ENCODE results near the gene LAMB1.
A peak's percentile ranks its signal among the peaks of the same experiment; 100 is the strongest.
"Not testable (repeated sequence)": the region's sequence is repeated elsewhere in the genome, so short reads cannot be mapped to it uniquely, and the experiment has no call there.

The LAMB1 gene

GRCh38 chr7:107971613-107972012 is 31.3 kb downstream of the LAMB1 start:
- DNase-seq (ENCODE audit: low spot score): no peak

GRCh38 chr7:107971100-107971499 is 31.9 kb downstream of the LAMB1 start:
- DNase-seq (ENCODE audit: low spot score): no peak

DNA sequence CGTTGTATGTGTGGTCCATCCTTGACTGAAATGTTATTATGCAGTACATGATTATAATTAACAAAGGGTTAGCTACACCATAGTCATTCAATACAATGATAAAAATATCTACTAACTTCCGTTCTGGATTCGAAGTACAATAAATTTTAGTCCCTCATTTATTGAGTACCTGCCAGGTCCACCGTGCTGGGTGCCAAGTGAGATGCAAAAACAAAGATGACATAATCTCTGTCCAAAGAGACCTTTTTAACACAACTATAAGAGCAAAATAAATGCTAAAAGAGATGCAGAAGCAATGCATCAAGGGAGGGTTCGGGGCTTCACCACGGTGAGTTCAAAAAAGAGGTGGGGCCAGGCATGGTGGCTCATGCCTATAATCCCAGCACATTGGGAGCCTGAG is 33.1 kb downstream of the LAMB1 start:
- no peak for DNase-seq (ENCODE audit: low spot score)

- DNase-seq (ENCODE audit: low spot score): no peak
These were observed 34.5 kb downstream of the LAMB1 start for GRCh38 chr7:107968449-107968848.

GRCh38 chr7:107967420-107967819 is 35.5 kb downstream of the LAMB1 start:
- no peak for DNase-seq (ENCODE audit: low spot score)

DNA sequence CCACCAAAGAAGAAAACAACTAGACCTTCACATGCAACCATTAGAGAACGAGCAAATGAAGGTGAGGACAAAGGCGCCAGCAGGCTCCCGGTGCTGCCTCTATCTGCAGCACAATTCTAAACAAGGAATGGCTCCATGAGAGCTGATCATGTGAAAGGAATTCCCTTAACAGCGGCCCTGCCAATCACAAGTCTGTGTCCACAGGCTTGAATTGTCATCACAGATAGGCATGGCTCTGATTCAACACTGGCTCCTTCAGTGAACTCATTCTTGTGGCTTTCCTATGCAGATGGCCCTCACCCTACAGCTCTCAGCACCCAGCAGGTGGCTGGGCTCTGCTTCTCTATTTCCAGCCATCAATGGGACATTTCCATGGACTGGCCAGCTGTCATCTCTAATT is 36.2 kb downstream of the LAMB1 start:
- no peak for DNase-seq (ENCODE audit: low spot score)

GRCh38 chr7:107964510-107964909 is 38.5 kb downstream of the LAMB1 start:
- no peak for DNase-seq (ENCODE audit: low spot score)

DNA sequence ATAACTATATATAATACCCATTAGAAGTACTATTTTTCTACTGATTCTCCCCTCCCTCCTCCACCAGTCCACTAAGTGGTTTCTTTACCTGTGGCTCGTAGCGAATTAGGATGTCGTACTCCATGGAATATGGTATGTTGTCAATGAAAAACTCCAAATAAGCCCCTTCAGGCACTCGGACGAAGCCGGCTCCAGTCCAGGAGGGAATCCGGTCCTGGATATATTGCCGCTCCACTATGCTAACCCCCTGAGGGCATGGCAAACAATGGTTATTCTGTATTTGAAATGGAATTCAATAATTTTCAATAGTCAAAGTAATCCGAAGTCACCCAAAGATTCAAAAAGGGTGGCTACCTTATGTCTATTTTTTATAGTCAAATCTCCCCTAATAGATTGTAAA is 40.1 kb downstream of the LAMB1 start:
- DNase-seq (ENCODE audit: low spot score): no peak

- no peak for DNase-seq (ENCODE audit: low spot score)
These were observed 41.6 kb downstream of the LAMB1 start for GRCh38 chr7:107961405-107961804.

DNA sequence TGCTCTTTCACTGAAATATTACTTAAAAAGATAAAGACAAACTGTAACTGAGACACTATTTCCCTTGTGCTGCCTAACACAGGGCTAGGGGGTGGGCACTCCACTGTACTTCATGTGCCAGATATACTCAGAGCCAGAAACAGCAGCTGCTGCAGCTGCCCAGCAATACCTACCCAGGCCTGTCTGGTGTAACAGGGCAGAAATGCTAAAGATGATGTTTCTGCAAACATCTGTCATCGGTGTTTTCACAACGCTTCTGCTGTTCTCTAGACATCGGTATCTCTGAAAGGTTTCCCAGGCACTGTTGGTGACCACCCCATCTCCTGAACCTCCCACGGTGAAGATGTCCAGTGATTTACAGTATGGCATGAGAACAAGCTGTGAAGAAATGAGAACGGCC is 42.7 kb downstream of the LAMB1 start:
- DNase-seq (ENCODE audit: low spot score): no peak

- DNase-seq (ENCODE audit: low spot score): no peak
These were observed 43.4 kb downstream of the LAMB1 start for GRCh38 chr7:107959527-107959898.

DNA sequence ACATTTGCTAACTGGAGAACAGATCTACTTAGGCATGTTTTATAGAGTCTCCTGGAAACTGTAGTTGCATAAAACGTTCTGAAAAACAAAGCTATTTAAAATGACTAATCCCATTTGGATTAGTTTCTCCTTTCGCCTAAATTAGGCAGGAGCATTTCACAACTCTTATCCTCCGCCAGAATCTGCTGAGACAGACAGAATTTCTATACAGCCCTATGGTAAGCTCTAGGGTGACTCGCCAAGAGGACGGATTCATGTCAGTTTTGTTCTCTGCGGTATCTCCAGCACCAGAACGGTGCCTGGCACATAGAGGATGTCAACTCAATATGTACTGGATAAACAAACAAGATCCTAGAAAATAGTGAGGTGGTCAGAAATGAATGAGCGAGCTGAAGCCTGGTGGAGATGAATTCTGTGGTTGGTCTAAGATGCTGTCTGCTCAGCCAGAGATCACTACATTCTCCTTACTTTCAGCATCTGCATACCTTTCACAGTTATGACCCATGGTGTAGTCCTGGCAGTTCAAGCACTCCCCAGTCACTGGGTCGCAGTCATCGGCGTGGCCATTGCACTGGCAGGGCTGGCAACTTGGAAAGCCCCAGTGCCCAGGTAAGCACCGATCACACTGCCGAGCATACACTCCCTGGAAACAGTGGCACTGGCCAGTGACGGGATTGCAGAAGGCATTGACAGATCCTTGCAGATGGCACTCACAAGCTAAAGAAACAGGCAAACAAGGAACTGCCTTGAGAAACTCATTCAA is 44.0 kb downstream of the LAMB1 start:
- DNase-seq (ENCODE audit: low spot score): no peak

- no peak for DNase-seq (ENCODE audit: low spot score)
These were observed 45.5 kb downstream of the LAMB1 start for GRCh38 chr7:107957436-107957835.

GRCh38 chr7:107956950-107957349 is 46.0 kb downstream of the LAMB1 start:
- DNase-seq (ENCODE audit: low spot score): not testable (repeated sequence)

DNA sequence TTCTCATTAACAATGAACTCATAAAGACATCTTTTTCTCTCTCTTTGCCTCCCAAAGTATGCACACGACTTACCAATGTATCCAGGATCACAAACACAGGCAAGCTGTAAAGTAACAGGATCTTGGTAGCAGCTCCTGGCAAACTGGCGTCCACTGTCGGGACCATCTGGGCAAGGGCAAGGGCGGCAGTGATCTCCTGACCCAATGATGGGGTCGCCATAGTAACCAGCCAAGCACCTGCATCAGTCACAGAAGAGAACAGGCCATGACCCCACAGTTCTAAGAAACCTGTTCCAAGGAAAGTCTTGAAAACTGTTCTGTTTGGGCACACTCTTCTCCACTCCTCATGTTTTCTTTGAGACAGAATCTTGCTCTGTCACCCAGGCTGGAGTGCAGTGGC is 47.6 kb downstream of the LAMB1 start:
- no peak for DNase-seq (ENCODE audit: low spot score)

DNA sequence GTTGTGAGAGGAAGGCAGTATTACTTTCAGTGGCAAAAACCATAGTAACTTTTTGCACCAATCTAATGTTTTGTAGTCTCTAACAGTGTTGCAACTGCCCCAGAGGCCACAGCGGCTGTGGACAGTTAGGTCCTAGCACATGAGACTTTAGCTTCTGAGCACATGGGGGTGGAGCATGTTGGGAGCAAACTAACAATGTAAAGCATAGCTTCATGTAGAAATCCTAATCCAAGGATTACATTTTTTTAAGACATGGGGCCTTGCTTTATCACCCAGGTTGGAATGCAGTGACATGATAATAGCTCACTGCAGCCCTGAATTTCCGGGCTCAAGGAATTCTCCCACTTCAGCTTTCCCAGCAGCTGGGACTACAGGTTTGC is 49.0 kb downstream of the LAMB1 start:
- DNase-seq (ENCODE audit: low spot score): no peak

GRCh38 chr7:107953265-107953923 is 49.6 kb downstream of the LAMB1 start:
- DNase-seq (ENCODE audit: low spot score): no peak

- DNase-seq (ENCODE audit: low spot score): no peak
These were observed 51.1 kb downstream of the LAMB1 start for GRCh38 chr7:107951896-107952295.

- DNase-seq (ENCODE audit: low spot score): no peak
These were observed 51.7 kb downstream of the LAMB1 start for GRCh38 chr7:107951172-107951787.

GRCh38 chr7:107949443-107949935 is 53.5 kb downstream of the LAMB1 start:
- DNase-seq (ENCODE audit: low spot score): no peak

DNA sequence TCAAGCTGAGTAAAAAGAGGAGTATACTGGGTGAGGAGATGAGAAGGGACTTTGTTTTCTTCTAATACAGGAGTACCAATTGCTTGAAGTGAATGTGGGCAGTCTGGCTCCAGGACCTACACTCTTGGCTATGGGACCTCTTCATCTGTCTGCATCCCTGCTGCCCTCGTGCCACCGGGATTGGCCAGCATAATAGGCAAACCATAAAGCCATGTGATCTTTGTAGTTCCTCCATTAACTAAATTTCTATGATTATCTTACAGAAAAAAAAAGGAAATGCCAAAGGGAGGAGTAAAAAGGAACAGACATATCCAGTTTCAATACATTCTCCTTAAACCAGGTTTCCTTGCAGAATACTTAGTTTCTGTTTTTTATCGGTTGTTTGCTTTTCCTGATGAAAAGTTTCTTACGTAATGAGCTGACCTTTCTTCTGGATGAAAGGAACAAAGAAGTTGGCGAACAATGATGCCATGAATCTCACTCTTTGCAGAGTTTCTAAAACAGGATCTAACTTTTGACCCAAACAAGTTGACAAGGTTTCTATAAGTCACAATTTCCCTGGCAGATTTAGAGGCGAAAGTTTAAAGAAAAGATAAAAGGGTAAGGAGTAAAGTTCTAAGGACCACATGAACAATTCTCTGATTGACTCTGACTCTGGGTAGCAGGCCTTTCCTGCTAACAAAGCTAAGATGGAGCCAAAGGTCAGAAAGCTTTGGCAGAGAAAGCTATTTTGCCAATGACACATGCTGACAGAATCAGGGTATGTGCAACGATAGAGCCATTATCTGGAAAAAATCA is 54.1 kb downstream of the LAMB1 start:
- peak; percentile 76 for DNase-seq (ENCODE audit: low spot score)

DNA sequence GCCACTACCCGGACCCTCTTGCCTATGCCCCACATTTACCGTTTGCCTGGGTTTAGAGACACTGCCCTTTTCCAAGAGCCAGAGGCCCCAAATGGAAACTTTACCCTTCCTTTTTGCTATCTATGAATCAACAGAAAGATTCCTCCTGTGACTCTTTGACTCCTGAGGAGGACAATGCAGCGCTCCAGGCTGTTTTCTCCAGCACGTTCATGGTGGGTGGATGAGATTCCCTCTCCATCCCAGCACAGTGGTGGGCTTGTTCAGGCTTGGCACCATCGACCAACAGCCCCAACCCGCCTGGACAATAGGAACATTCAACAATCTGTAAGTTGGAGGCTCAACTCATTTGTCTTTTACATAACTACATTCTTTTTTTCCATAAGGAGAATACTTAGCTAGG is 56.1 kb downstream of the LAMB1 start:
- DNase-seq (ENCODE audit: low spot score): no peak
